Liver (tissue), 9 donors: ENCODE data around the gene EFNA3. TPM values are rescaled to one million over a fixed set of nuclear protein-coding genes. Genes with fewer than 3 reads are reported as not detected.

ENCODE experiments used
- DNase-seq: peaks from one replicate; pipeline ENCODE4 v3.0.0-alpha.2; 2017; ENCODE audit warnings: low spot score
- H3K27ac ChIP-seq, 2 donors: one replicate each; pipeline ENCODE4 v1.7.0; 2013; ENCODE audit warnings: inconsistent platforms in 2 of 2, low read length in 2 of 2, control low read depth in 1 of 2, low read depth in 1 of 2, mild to moderate bottlenecking in 1 of 2
- H3K27me3 ChIP-seq, 4 donors: one replicate each; pipeline versions ENCODE4 v1.6.1 to v1.7.0; 2013; ENCODE audit warnings: low read length in 3 of 4, inconsistent platforms in 1 of 4, mild to moderate bottlenecking in 1 of 4, moderate library complexity in 1 of 4; ENCODE audit not compliant: control insufficient read depth in 4 of 4, insufficient read depth in 4 of 4
- H3K36me3 ChIP-seq, 4 donors: one replicate each; pipeline versions ENCODE4 v1.6.1 to v1.7.0; 2013; ENCODE audit warnings: low read length in 3 of 4, mild to moderate bottlenecking in 3 of 4, low read depth in 1 of 4, moderate library complexity in 1 of 4; ENCODE audit not compliant: control insufficient read depth in 4 of 4, insufficient read depth in 3 of 4
- H3K4me1 ChIP-seq, 4 donors: one replicate each; pipeline versions ENCODE4 v1.6.1 to v1.7.0; 2013; ENCODE audit warnings: low read length in 3 of 4, mild to moderate bottlenecking in 3 of 4, moderate library complexity in 1 of 4; ENCODE audit not compliant: control insufficient read depth in 4 of 4, insufficient read depth in 4 of 4
- H3K4me3 ChIP-seq, 3 donors: one replicate each; pipeline versions ENCODE4 v1.6.1 to v1.7.0; 2013; ENCODE audit warnings: low read length in 3 of 3, control low read depth in 1 of 3, low read depth in 1 of 3, mild to moderate bottlenecking in 1 of 3
- H3K9ac ChIP-seq, 2 donors: one replicate each; pipeline ENCODE4 v1.7.0; 2013; ENCODE audit warnings: low read length in 2 of 2, mild to moderate bottlenecking in 2 of 2, moderate library complexity in 2 of 2, control low read depth in 1 of 2, low read depth in 1 of 2
- H3K9me3 ChIP-seq, 4 donors: one replicate each; pipeline versions ENCODE4 v1.6.1 to v1.7.0; 2013; ENCODE audit warnings: low read length in 3 of 4; ENCODE audit not compliant: control insufficient read depth in 4 of 4
- ATF3 ChIP-seq: IDR thresholded peaks from 2 replicates; pipeline ENCODE4 v1.6.1; 2016; ENCODE audit warnings: antibody characterized with exemption
- EGR1 ChIP-seq, 2 donors: IDR thresholded peaks; 2 replicates each; pipeline ENCODE4 v1.6.1; 2016 to 2018; ENCODE audit warnings: antibody characterized with exemption in 2 of 2, low read depth in 2 of 2
- FOXA1 ChIP-seq: IDR thresholded peaks from 2 replicates; pipeline ENCODE4 v1.6.1; 2016; ENCODE audit warnings: antibody characterized with exemption
- FOXA2 ChIP-seq: IDR thresholded peaks from 2 replicates; pipeline ENCODE4 v1.6.1; 2016; ENCODE audit warnings: antibody characterized with exemption
- GABPA ChIP-seq, 2 donors: IDR thresholded peaks in 1 of 2; conservative IDR thresholded peaks in 1 of 2; 2 replicates each; pipeline ENCODE4 v1.6.1; 2016; ENCODE audit warnings: antibody characterized with exemption in 2 of 2, mild to moderate bottlenecking in 1 of 2, moderate library complexity in 1 of 2
- HNF4A ChIP-seq, 2 donors: conservative IDR thresholded peaks; 2 replicates each; pipeline ENCODE4 v1.6.1; 2016; ENCODE audit warnings: antibody characterized with exemption in 2 of 2, mild to moderate bottlenecking in 2 of 2
- HNF4G ChIP-seq: IDR thresholded peaks from 2 replicates; pipeline ENCODE4 v1.6.1; 2016; ENCODE audit warnings: antibody characterized with exemption
- JUND ChIP-seq, 2 donors: IDR thresholded peaks; 2 replicates each; pipeline ENCODE4 v1.6.1; 2016; ENCODE audit warnings: antibody characterized with exemption in 2 of 2
- NR2F2 ChIP-seq: IDR thresholded peaks from 2 replicates; pipeline ENCODE4 v1.6.1; 2016; ENCODE audit warnings: antibody characterized with exemption
- RAD21 ChIP-seq, 2 donors: IDR thresholded peaks; 2 replicates each; pipeline ENCODE4 v1.6.1; 2016; ENCODE audit warnings: antibody characterized with exemption in 2 of 2, mild to moderate bottlenecking in 2 of 2
- REST ChIP-seq: IDR thresholded peaks from 2 replicates; pipeline ENCODE4 v1.6.1; 2016; ENCODE audit warnings: antibody characterized with exemption, mild to moderate bottlenecking
- RXRA ChIP-seq, 2 donors: IDR thresholded peaks; 2 replicates each; pipeline ENCODE4 v1.6.1; 2017 to 2018; ENCODE audit warnings: antibody characterized with exemption in 2 of 2, mild to moderate bottlenecking in 1 of 2
- SP1 ChIP-seq: IDR thresholded peaks from 2 replicates; pipeline ENCODE4 v1.6.1; 2018; ENCODE audit warnings: antibody characterized with exemption, mild to moderate bottlenecking
- TAF1 ChIP-seq: conservative IDR thresholded peaks from 2 replicates; pipeline ENCODE4 v1.6.1; 2016; ENCODE audit warnings: antibody characterized with exemption, mild to moderate bottlenecking
- YY1 ChIP-seq: IDR thresholded peaks from 2 replicates; pipeline ENCODE4 v1.6.1; 2016; ENCODE audit warnings: antibody characterized with exemption, mild to moderate bottlenecking
- WGBS: extraction: QIAGEN DNeasy Blood & Tissue Kit; methylation state at CpG from one replicate; pipeline ENCODE4 v1.1.7; 2013; 5-methylcytosine and 5-hydroxymethylcytosine counted together
- polyA plus RNA-seq, 2 donors: library from polyadenylated mRNA; stranded (reverse) in 1 of 2; unstranded in 1 of 2; fragments of 200-250 nt in 1 of 2; fragments of >200 nt in 1 of 2; fragmentation: Nextera tagmentation in 1 of 2; extraction: Ambion mirVana in 1 of 2; gene quantifications; one replicate each; pipeline versions ENCODE4 v1.2.1 to v1.2.3, GENCODE V29; 2013 to 2015
- total RNA-seq, 2 donors: library from RNA; depleted of rRNA; stranded (reverse); fragments of >200 nt; gene quantifications; one replicate each; pipeline ENCODE4 v1.2.3, GENCODE V29; 2014
- TF ChIP-seq, protein P1 (sequence below): fragments of 150-350 bp; IDR thresholded peaks from 2 replicates; pipeline ENCODE4 v1.5.1; 2017; ENCODE audit warnings: improper control_type of control experiment, low read depth, low read length; ENCODE audit not compliant: missing input control
- TF ChIP-seq, protein P2 (sequence below): IDR thresholded peaks from 2 replicates; pipeline ENCODE4 v1.6.1; 2016; ENCODE audit warnings: antibody characterized with exemption
- TF ChIP-seq, protein P3 (sequence below): IDR thresholded peaks from 2 replicates; pipeline ENCODE4 v1.6.1; 2016; ENCODE audit warnings: antibody characterized with exemption
- donor health status: healthy.
- donor health status: healthy.
- donor health status: healthy.
- donor health status: healthy.
- donor health status: healthy.

The EFNA3 gene
- total and polyA plus RNA-seq, 4 donors, result 0.47 to 3.7 (median 1.1) TPM

- H3K27ac ChIP-seq, result no peak overlapping the region
- TF ChIP-seq HNF4A (conservative IDR thresholded peaks at IDR 0.05) (no peak), EGR1 (IDR thresholded peaks at IDR 0.05; ENCODE audit: low read depth in 2 of 2) (no peak), REST (no peak), HNF4G (no peak), FOXA2 (no peak), FOXA1 (no peak), RAD21 (IDR thresholded peaks at IDR 0.05) (no peak), TAF1 (no peak), GABPA (IDR thresholded peaks at IDR 0.05 in 1 of 2, conservative IDR thresholded peaks at IDR 0.05 in 1 of 2) (no peak), SP1 (no peak), RXRA (IDR thresholded peaks at IDR 0.05) (no peak), JUND (IDR thresholded peaks at IDR 0.05) (no peak), NR2F2 (no peak), YY1 (no peak), ATF3 (no peak)
- TF ChIP-seq, protein P1, sequence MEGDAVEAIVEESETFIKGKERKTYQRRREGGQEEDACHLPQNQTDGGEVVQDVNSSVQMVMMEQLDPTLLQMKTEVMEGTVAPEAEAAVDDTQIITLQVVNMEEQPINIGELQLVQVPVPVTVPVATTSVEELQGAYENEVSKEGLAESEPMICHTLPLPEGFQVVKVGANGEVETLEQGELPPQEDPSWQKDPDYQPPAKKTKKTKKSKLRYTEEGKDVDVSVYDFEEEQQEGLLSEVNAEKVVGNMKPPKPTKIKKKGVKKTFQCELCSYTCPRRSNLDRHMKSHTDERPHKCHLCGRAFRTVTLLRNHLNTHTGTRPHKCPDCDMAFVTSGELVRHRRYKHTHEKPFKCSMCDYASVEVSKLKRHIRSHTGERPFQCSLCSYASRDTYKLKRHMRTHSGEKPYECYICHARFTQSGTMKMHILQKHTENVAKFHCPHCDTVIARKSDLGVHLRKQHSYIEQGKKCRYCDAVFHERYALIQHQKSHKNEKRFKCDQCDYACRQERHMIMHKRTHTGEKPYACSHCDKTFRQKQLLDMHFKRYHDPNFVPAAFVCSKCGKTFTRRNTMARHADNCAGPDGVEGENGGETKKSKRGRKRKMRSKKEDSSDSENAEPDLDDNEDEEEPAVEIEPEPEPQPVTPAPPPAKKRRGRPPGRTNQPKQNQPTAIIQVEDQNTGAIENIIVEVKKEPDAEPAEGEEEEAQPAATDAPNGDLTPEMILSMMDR, result no peak
- TF ChIP-seq, protein P2, sequence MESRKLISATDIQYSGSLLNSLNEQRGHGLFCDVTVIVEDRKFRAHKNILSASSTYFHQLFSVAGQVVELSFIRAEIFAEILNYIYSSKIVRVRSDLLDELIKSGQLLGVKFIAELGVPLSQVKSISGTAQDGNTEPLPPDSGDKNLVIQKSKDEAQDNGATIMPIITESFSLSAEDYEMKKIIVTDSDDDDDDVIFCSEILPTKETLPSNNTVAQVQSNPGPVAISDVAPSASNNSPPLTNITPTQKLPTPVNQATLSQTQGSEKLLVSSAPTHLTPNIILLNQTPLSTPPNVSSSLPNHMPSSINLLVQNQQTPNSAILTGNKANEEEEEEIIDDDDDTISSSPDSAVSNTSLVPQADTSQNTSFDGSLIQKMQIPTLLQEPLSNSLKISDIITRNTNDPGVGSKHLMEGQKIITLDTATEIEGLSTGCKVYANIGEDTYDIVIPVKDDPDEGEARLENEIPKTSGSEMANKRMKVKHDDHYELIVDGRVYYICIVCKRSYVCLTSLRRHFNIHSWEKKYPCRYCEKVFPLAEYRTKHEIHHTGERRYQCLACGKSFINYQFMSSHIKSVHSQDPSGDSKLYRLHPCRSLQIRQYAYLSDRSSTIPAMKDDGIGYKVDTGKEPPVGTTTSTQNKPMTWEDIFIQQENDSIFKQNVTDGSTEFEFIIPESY, result no peak
- TF ChIP-seq, protein P3, sequence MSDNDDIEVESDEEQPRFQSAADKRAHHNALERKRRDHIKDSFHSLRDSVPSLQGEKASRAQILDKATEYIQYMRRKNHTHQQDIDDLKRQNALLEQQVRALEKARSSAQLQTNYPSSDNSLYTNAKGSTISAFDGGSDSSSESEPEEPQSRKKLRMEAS, result no peak
These were observed 20.7 kb downstream of the EFNA3 start for GRCh38 chr1:155099331-155099730.

More at GRCh38 chr1:155099331-155099730, 20.7 kb downstream of the EFNA3 start:
- no peaks in the 10 kb centered on the region for H3K9me3 ChIP-seq
- 88% methylated on average over 7 of the region's 7 CpGs for WGBS
- DNase-seq, result no peak
- no peak overlapping the region for H3K9ac ChIP-seq
- no peak overlapping the region for H3K4me3 ChIP-seq
- no peaks in the 10 kb centered on the region for H3K36me3 ChIP-seq
- H3K27me3 ChIP-seq, result no peaks in the 10 kb centered on the region
- H3K4me1 ChIP-seq, result peaks cover 3 to 20% (median 6%) of the 10 kb centered on the region in 4 donors
